Endothelial cell of umbilical vein (primary cell): ENCODE results near the gene ATP1A3. TPM values are rescaled to one million over a fixed set of nuclear protein-coding genes. Genes with fewer than 3 reads are reported as not detected.
A peak's percentile ranks its signal among the peaks of the same experiment; 100 is the strongest.

Experiments used
- BruUV-seq: library from RNA; stranded (reverse); fragments of 400-500 nt; replicated peaks from 2 replicates; lab custom pipeline; 2021; lab: Mats Ljungman, UMichigan
- CTCF ChIA-PET: fragments of 300-600, 350-600 bp; sonication (Branson Sonifier 250); formaldehyde crosslinking; loops from one replicate; lab custom pipeline; 2021; ENCODE audit warnings: antibody characterized with exemption, inconsistent platforms; lab: Charles Lee
- POLR2A ChIA-PET: fragments of 300-600, 350-600 bp; sonication (Branson Sonifier 250); formaldehyde crosslinking; loops from one replicate; lab custom pipeline; 2021; ENCODE audit warnings: antibody characterized with exemption, inconsistent platforms; lab: Charles Lee
- DNase-seq: peaks from one replicate; pipeline ENCODE4 v3.0.0-alpha.2; 2011; ENCODE audit warnings: low read depth, low spot score
- FAIRE-seq: peaks from 2 replicates; lab custom pipeline; 2011; peaks lifted over from hg19 to GRCh38; lab: Jason Lieb, UNC
- H2AFZ ChIP-seq: 2 replicates; pipeline ENCODE4 v1.6.0; 2012; ENCODE audit warnings: low read depth, low read length, control low read depth, inconsistent platforms
- H3K27ac ChIP-seq: 2 replicates; pipeline ENCODE4 v1.5.1; 2011; ENCODE audit warnings: low read depth, mild to moderate bottlenecking, control low read depth, low read length, moderate library complexity; ENCODE audit not compliant: insufficient read depth
- H3K27me3 ChIP-seq, 2 experiments: 2 replicates each; pipeline versions ENCODE4 v1.6.0 to v1.6.1; 2011; ENCODE audit warnings: low read length in 2 of 2, mixed read lengths in 1 of 2; ENCODE audit not compliant: control insufficient read depth in 2 of 2, insufficient read depth in 2 of 2
- H3K36me3 ChIP-seq, 2 experiments: 2 replicates in 1 of 2; 3 replicates in 1 of 2; pipeline ENCODE4 v1.5.1; 2011; ENCODE audit warnings: low read length in 2 of 2, mild to moderate bottlenecking in 1 of 2, moderate library complexity in 1 of 2; ENCODE audit not compliant: control insufficient read depth in 2 of 2, insufficient read depth in 2 of 2; ENCODE audit errors: extremely low read depth in 1 of 2
- H3K4me1 ChIP-seq: 3 replicates; pipeline ENCODE4 v1.5.1; 2011; ENCODE audit warnings: mild to moderate bottlenecking, low read length; ENCODE audit not compliant: control insufficient read depth, insufficient read depth; ENCODE audit errors: extremely low read depth
- H3K4me2 ChIP-seq: 2 replicates; pipeline ENCODE4 v1.6.1; 2011; ENCODE audit warnings: low read length, control low read depth, mixed read lengths; ENCODE audit not compliant: insufficient read depth
- H3K4me3 ChIP-seq, 3 experiments: fragments of 200-600 bp in 1 of 3; sonication (generic), shearing (Covaris generic) in 1 of 3; replicated peaks in 1 of 3; 2 replicates each; pipeline ENCODE4 v1.5.1; 2011 to 2016; ENCODE audit warnings: control low read depth in 3 of 3, low read length in 3 of 3, mild to moderate bottlenecking in 2 of 3, inconsistent platforms in 1 of 3, low read depth in 1 of 3, moderate library complexity in 1 of 3; ENCODE audit not compliant: insufficient read depth in 1 of 3
- H3K79me2 ChIP-seq: 2 replicates; pipeline ENCODE4 v1.6.0; 2012; ENCODE audit warnings: low read length, inconsistent platforms; ENCODE audit not compliant: control insufficient read depth, insufficient read depth
- H3K9ac ChIP-seq: replicated peaks from 2 replicates; pipeline ENCODE3; 2011; ENCODE audit warnings: low read length, control low read depth; ENCODE audit not compliant: insufficient read depth; ENCODE audit errors: extremely low read depth
- H3K9me1 ChIP-seq: replicated peaks from 3 replicates; pipeline ENCODE4 v1.6.0; 2011; ENCODE audit warnings: mild to moderate bottlenecking, low read length; ENCODE audit not compliant: control insufficient read depth, insufficient read depth; ENCODE audit errors: extremely low read depth
- H3K9me3 ChIP-seq: replicated peaks from 2 replicates; pipeline ENCODE4 v1.5.1; 2012; ENCODE audit warnings: low read length, inconsistent platforms; ENCODE audit not compliant: control insufficient read depth, insufficient read depth
- H4K20me1 ChIP-seq: replicated peaks from 2 replicates; pipeline ENCODE3; 2011; ENCODE audit warnings: mild to moderate bottlenecking, low read length; ENCODE audit not compliant: control insufficient read depth, insufficient read depth; ENCODE audit errors: extremely low read depth
- EZH2 ChIP-seq: IDR thresholded peaks from 2 replicates; pipeline ENCODE4 v1.6.1; 2012; ENCODE audit warnings: borderline replicate concordance, low read depth, mild to moderate bottlenecking, moderate library complexity, low read length, inconsistent platforms; ENCODE audit not compliant: severe bottlenecking
- FOS ChIP-seq: IDR thresholded peaks from 2 replicates; pipeline ENCODE4 v1.6.1; 2011; ENCODE audit warnings: mild to moderate bottlenecking, low read length, moderate library complexity, borderline replicate concordance; ENCODE audit not compliant: insufficient read depth
- JUN ChIP-seq: IDR thresholded peaks from 2 replicates; pipeline ENCODE4 v1.6.1; 2011; ENCODE audit warnings: borderline replicate concordance, low read depth; ENCODE audit not compliant: insufficient read length, insufficient read depth
- MYC ChIP-seq: IDR thresholded peaks from one replicate; pipeline ENCODE4 v1.6.1; 2011; ENCODE audit warnings: mild to moderate bottlenecking, low read depth, low read length
- POLR2A ChIP-seq: IDR thresholded peaks from 2 replicates; pipeline ENCODE4 v1.6.1; 2012; ENCODE audit warnings: low read depth, mild to moderate bottlenecking, control low read depth, low read length
- dilution Hi-C: fragments of 300-500 bp; cut with MboI; formaldehyde crosslinking; loops from one replicate; pipeline ENCODE4 v1.15.0; 2019; ENCODE audit warnings: low sequenced_read_pairs; ENCODE audit not compliant: extremely low pct_ligation_motif_present
- intact Hi-C: fragments of 100-400 bp; cut with micrococcal nuclease; formaldehyde crosslinking; loops from one replicate; pipeline ENCODE4 v1.10.0; 2022
- polyA plus RNA-seq, 4 experiments: library from polyadenylated mRNA; depleted of rRNA in 3 of 4; stranded (reverse) in 3 of 4; unstranded in 1 of 4; fragments of >200 nt; gene quantifications; 2 replicates each; pipeline versions ENCODE4 v1.2.1 to v1.2.3, GENCODE V29; 2011 to 2012; ENCODE audit warnings: missing spikeins in 1 of 4
- total RNA-seq: library from RNA; stranded (reverse); gene quantifications from 2 replicates; pipeline ENCODE4 v1.2.3, GENCODE V29; 2021
- TF ChIP-seq, protein P1 (sequence below): IDR thresholded peaks from 2 replicates; pipeline ENCODE4 v1.6.1; 2011; ENCODE audit not compliant: insufficient read depth, insufficient read length
- TF ChIP-seq, protein P2 (sequence below), 2 donors: IDR thresholded peaks; 1 replicate in 1 of 2; 2 replicates in 1 of 2; pipeline ENCODE4 v1.5.1; 2011; ENCODE audit warnings: low read length in 2 of 2, mild to moderate bottlenecking in 2 of 2, moderate library complexity in 2 of 2, control low read depth in 1 of 2, inconsistent platforms in 1 of 2, low read depth in 1 of 2; ENCODE audit not compliant: insufficient read depth in 1 of 2; ENCODE audit errors: extremely low read depth in 1 of 2

ATP1A3 gene
- total and polyA plus RNA-seq, 2 donors (not counting 3 experiments of a cell fraction or from before 2014, with no cell fraction given) = 0.40 TPM; not detected in 1

DNA sequence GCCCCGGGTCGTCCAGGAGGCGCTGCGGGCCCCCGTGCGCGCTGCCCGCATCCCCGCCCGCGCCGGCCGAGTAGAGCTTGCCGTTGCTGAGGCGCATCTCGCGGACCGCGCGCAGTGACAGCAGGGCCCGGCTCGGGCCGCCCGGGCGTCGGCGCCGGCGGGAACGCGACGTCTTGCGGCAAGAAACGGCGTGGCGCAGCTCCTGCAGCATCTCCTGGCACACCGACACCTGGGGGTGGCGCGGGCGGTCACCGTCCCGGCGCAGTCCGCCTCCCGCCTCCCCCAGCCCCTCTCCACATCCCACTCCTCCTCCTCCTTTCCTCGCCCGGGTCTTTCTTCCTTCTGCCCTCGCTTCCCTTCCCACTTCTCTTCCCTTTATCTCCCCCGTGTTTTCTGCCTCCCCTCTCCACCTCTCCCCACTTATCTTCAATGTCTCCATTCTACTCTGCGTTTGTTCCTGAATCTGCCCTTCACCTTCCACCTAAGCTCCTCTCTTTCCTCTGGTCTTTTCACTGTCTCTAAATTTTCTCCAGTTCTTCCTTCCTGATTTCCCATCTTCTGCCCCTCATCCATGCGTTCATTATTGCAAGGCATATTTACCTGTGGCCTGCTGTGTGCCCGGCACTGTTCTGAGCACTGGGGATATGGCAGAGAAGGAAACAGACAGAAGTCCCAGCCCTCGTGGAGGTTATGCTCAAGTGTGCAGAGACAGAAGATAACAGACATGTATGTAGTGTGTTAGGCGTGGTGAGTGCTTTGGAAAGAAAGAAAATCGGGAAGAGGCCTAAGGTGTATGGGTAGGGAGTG is 5.2 kb upstream of the ATP1A3 start:
- Histone ChIP-seq H3K36me3 (no peaks in the 10 kb centered on the region), H3K9me3 (no peaks in the 10 kb centered on the region), H3K27ac (no peak overlapping the region), H3K4me2 (no peak overlapping the region), H3K9me1 (no peaks in the 10 kb centered on the region), H3K27me3 (peaks cover 19 to 30% of the 10 kb centered on the region in 2 experiments), H3K79me2 (no peaks in the 10 kb centered on the region), H3K9ac (no peak overlapping the region), H4K20me1 (no peaks in the 10 kb centered on the region), H2AFZ (no peak overlapping the region), H3K4me1 (no peaks in the 10 kb centered on the region), H3K4me3 (no peak overlapping the region)
- dilution Hi-C loops (no loop called here), intact Hi-C loops (no loop called here)
- ChIA-PET CTCF (interaction anchor here (0.5 to 2.0 kb wide), 5 partner anchors 11 to 1097 kb away, joined by 3 to 9 read pairs (median 3); no protein-coding TSS in a partner anchor), POLR2A (no interaction called here)
- FAIRE-seq = no peak
- TF ChIP-seq, protein P1, sequence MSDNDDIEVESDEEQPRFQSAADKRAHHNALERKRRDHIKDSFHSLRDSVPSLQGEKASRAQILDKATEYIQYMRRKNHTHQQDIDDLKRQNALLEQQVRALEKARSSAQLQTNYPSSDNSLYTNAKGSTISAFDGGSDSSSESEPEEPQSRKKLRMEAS = no peak
- TF ChIP-seq EZH2 = peak; percentile 94
- TF ChIP-seq POLR2A = no peak
- TF ChIP-seq FOS = no peak
- no peak for TF ChIP-seq MYC
- TF ChIP-seq JUN = no peak
- TF ChIP-seq, protein P2, sequence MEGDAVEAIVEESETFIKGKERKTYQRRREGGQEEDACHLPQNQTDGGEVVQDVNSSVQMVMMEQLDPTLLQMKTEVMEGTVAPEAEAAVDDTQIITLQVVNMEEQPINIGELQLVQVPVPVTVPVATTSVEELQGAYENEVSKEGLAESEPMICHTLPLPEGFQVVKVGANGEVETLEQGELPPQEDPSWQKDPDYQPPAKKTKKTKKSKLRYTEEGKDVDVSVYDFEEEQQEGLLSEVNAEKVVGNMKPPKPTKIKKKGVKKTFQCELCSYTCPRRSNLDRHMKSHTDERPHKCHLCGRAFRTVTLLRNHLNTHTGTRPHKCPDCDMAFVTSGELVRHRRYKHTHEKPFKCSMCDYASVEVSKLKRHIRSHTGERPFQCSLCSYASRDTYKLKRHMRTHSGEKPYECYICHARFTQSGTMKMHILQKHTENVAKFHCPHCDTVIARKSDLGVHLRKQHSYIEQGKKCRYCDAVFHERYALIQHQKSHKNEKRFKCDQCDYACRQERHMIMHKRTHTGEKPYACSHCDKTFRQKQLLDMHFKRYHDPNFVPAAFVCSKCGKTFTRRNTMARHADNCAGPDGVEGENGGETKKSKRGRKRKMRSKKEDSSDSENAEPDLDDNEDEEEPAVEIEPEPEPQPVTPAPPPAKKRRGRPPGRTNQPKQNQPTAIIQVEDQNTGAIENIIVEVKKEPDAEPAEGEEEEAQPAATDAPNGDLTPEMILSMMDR (IDR thresholded peaks at IDR 0.05; ENCODE audit: extremely low read depth in 1 of 2, insufficient read depth in 1 of 2, low read depth in 1 of 2, low read length in 2 of 2) = no peak
- no TSS peak for BruUV-seq
- no peak for DNase-seq
